BJ (cell line): ENCODE results near the gene PERM1. TPM values are rescaled to one million over a fixed set of nuclear protein-coding genes. Genes with fewer than 3 reads are reported as not detected.

Experiments used
- CTCF ChIA-PET: fragments of 350-600 bp; formaldehyde crosslinking; extraction: SDS; loops from one replicate; lab custom pipeline; 2021; ENCODE audit warnings: antibody characterized with exemption, inconsistent platforms; lab: Yijun Ruan, JAX
- POLR2A ChIA-PET: fragments of 300-600 bp; sonication (Branson Sonifier 250); formaldehyde crosslinking; extraction: SDS; loops from one replicate; lab custom pipeline; 2021; ENCODE audit warnings: antibody characterized with exemption; lab: Charles Lee
- DNase-seq: peaks from one replicate; pipeline ENCODE4 v3.0.0-alpha.2; 2011; ENCODE audit warnings: low read depth
- H3K27me3 ChIP-seq: 2 replicates; pipeline ENCODE4 v1.6.0; 2011; ENCODE audit warnings: low read length; ENCODE audit not compliant: control insufficient read depth, insufficient read depth
- H3K36me3 ChIP-seq: 2 replicates; pipeline ENCODE4 v1.5.1; 2011; ENCODE audit warnings: low read length; ENCODE audit not compliant: control insufficient read depth, insufficient read depth
- H3K4me3 ChIP-seq: 2 replicates; pipeline ENCODE4 v1.5.1; 2011; ENCODE audit warnings: low read depth, mild to moderate bottlenecking, control low read depth, low read length
- polyA plus RNA-seq: library from polyadenylated mRNA; depleted of rRNA; stranded (reverse); fragments of >200 nt; gene quantifications from 2 replicates; pipeline ENCODE4 v1.2.3, GENCODE V29; 2011
- TF ChIP-seq, protein P1 (sequence below): IDR thresholded peaks from 2 replicates; pipeline ENCODE4 v1.5.1; 2011; ENCODE audit warnings: low read depth, mild to moderate bottlenecking, control low read depth, inconsistent platforms, low read length, moderate library complexity; ENCODE audit not compliant: insufficient read depth

PERM1 gene
- polyA plus RNA-seq, 1 experiment: not detected

DNA sequence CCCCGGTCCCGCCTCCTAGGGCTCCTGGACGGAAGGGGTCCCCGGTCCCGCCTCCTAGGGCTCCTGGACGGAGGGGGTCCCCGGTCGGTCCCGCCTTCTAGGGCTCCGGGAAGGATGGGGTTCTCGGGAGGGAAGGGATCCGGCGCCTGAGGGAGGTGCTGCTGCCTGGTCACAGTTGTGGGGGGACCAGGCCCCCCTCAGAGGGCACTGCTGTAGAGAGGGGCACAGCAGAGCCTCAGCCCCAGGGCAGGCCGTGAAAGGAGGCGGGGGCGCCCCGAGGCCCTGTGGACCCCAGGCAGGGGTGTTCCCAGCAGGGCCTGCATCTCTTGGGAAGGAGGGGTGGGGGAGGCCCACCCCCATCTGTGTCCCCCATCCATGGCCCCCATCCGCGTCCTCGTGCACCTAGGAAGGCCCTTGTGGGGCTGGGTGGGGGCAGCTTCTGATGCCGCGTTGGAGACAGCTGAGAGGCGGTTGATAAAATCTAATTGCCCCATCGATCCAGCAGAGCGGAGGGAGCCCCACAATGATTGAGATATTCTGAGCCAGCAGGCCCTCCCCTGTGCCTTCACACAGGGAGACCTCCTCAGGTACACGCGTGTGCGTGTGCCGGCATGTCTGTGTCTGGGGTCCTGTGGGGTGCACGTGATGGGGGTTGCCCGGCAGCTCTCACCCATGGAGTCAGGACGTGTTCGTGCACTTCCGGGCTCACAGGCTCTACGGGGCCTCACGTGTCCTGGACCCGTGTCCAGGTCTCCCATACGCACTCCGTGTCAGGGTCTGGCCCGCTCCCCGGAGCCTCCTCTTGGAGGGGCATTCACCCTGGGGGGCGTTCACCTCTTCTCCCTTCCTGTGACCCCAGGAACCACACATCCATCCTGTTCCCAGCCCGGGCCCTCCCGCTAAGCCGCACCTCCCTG lies 45.3 kb downstream of the PERM1 start:
- ChIA-PET POLR2A (no interaction called here), CTCF (interaction anchor here (0.6 to 2.9 kb wide), 2 partner anchors 32 to 38 kb away, joined by 3 to 28 read pairs; no protein-coding TSS in a partner anchor)
- Histone ChIP-seq H3K27me3 (no peaks in the 10 kb centered on the region), H3K4me3 (no peak overlapping the region), H3K36me3 (no peaks in the 10 kb centered on the region; the same call in 1 of the 2 replicates)
- DNase-seq: no peak
- TF ChIP-seq, protein P1, sequence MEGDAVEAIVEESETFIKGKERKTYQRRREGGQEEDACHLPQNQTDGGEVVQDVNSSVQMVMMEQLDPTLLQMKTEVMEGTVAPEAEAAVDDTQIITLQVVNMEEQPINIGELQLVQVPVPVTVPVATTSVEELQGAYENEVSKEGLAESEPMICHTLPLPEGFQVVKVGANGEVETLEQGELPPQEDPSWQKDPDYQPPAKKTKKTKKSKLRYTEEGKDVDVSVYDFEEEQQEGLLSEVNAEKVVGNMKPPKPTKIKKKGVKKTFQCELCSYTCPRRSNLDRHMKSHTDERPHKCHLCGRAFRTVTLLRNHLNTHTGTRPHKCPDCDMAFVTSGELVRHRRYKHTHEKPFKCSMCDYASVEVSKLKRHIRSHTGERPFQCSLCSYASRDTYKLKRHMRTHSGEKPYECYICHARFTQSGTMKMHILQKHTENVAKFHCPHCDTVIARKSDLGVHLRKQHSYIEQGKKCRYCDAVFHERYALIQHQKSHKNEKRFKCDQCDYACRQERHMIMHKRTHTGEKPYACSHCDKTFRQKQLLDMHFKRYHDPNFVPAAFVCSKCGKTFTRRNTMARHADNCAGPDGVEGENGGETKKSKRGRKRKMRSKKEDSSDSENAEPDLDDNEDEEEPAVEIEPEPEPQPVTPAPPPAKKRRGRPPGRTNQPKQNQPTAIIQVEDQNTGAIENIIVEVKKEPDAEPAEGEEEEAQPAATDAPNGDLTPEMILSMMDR: no peak

DNA sequence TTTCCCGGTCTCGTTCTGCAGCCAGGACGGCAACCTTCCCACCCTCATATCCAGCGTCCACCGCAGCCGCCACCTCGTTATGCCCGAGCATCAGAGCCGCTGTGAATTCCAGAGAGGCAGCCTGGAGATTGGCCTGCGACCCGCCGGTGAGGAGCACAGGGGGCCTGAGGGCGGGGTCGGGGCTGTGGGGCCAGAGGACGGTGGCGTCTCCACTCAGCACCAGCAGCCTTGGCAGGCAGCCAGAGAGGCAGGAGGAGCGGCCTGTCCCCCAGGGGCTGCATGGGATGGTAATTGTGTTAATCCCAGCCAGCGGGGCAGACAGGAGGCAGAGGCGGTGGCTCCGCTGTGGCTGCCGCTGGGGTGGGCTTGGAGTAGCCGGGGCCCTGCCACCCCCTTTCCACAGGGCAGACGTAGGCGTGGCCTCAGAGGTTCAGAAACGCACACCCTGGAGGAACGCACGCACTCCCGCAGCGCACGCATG lies 46.1 kb downstream of the PERM1 start:
- CTCF ChIA-PET: no interaction called here
- H3K27me3 ChIP-seq: no peaks in the 10 kb centered on the region
- TF ChIP-seq, protein P1: no peak
- POLR2A ChIA-PET: no interaction called here
- no peak overlapping the region for H3K4me3 ChIP-seq
- no peaks in the 10 kb centered on the region; the same call in 1 of the 2 replicates for H3K36me3 ChIP-seq
- DNase-seq: no peak

DNA sequence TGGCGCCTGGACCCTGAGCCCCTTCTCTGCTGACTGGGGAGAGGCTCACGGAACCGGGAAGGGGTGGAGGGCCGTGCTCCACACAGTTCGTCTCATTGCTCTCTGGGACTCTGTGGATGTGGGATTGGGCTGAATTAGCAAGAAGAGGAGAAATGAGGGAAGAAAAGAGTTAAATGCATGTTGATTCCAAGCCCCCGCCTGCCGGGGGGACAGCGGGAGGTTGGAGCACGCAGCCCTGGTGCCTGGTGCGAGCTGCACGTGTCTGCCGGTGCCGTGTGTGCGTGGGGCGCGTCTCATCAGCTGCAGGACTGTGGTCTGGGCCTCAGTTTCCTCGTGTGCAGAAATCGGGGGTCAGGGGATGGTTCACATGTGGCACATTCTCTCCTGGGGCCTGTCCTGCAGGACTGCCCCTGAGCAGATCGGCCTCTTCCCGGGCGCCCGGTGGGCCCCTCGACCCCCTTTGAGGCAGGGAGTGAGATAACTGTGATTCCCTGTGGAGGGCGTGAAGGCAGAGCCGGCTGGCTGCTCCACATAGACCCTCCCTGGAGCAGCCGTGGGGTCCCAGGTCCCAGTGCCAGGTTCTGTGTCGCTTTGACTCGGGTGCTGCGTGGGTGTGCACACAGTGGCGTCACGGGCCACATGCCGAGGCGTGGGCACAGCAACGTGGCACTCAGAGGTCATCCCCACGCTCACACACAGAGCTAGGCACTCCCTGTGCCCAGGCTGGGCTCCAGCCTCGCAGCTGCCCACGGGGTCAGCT lies 46.7 kb downstream of the PERM1 start:
- peaks cover 3% of the 10 kb centered on the region for H3K36me3 ChIP-seq
- POLR2A ChIA-PET: no interaction called here

DNA sequence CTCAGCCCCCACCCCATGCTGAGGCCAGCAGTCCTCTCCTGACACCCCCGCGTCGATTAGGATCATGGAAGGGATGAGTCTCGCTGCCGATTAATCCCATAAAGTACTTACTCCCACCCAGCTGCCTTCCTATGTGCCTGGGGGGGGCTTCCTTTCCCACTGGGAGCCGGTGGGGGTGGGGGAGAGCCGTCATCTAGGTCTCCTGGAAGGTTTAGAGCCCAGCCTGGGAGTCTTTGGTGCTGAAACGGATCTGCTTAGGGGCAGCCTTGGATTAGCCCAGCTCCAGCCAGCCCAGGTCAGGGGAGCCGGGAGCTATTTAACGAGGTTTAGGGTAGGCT lies 48.3 kb downstream of the PERM1 start:
- CTCF ChIA-PET: no interaction called here
- POLR2A ChIA-PET: no interaction called here
- no peaks in the 10 kb centered on the region for H3K27me3 ChIP-seq
- DNase-seq: no peak
- TF ChIP-seq, protein P1: no peak
- no peak overlapping the region for H3K4me3 ChIP-seq
- H3K36me3 ChIP-seq: peaks cover 3% of the 10 kb centered on the region

More for the DNA sequence above, 46.7 kb downstream of the PERM1 start:
- DNase-seq: no peak
- TF ChIP-seq, protein P1: no peak
- Histone ChIP-seq H3K27me3 (no peaks in the 10 kb centered on the region), H3K4me3 (no peak overlapping the region)
- CTCF ChIA-PET: no interaction called here
